Measurements from ENCODE around the gene PTGES3. TPM values are rescaled to one million over a fixed set of nuclear protein-coding genes. Genes with fewer than 3 reads are reported as not detected.
"Not testable (repeated sequence)": the region's sequence is repeated elsewhere in the genome, so short reads cannot be mapped to it uniquely, and the experiment has no call there.

The PTGES3 gene
- total RNA-seq, 1 experiment from 2014 or later: 394 TPM

- H3K4me3 Mint-ChIP-seq; H3K9me3 Mint-ChIP-seq; ATAC-seq; H3K27ac Mint-ChIP-seq; DNase-seq (ENCODE audit: low spot score); H3K27me3 Mint-ChIP-seq (ENCODE audit: low read depth); POLR2A ChIA-PET: not testable (repeated sequence)
- Mint-ChIP-seq H3K36me3 (peaks cover 33% of the 10 kb centered on the region), H3K4me1 (peaks cover 20% of the 10 kb centered on the region)
- CTCF ChIA-PET: interaction anchor here (0.6 to 3.7 kb wide), 2 partner anchors 12 to 25 kb away, joined by 3 to 37 read pairs; no protein-coding TSS in a partner anchor
These were observed 40.1 kb downstream of the PTGES3 start for GRCh38 chr12:56648023-56648422.

GRCh38 chr12:56645717-56646446 is 42.2 kb downstream of the PTGES3 start, which contains the start of gene ATP5F1B:
Gene ATP5F1B (minus strand): TSS chr12:56645984. CDS start chr12:56645963, 21 bp downstream.
- Mint-ChIP-seq H3K27me3 (ENCODE audit: low read depth) (no peaks in the 10 kb centered on the region; the same call in 1 of the 2 replicates), H3K9me3 (no peaks in the 10 kb centered on the region), H3K27ac (peak within 1 kb of the TSS; percentile 97), H3K36me3 (peaks cover 43% of the 10 kb centered on the region), H3K4me3 (peak within 1 kb of the TSS; percentile 99), H3K4me1 (peaks cover 20% of the 10 kb centered on the region)
- POLR2A ChIA-PET: interaction anchor here (0.5 to 2.2 kb wide), 9 partner anchors 9 to 424 kb away, joined by 3 to 12 read pairs (median 4); partner anchors contain the start of genes PTGES3 and RNF41
- peak; percentile 94 for DNase-seq (ENCODE audit: low spot score)
- peak; percentile 98 for ATAC-seq
- CTCF ChIA-PET: interaction anchor here (0.6 to 3.7 kb wide), 2 partner anchors 10 to 17 kb away, joined by 3 to 37 read pairs; no protein-coding TSS in a partner anchor
- 0 out of 2 replicates have a peak, but pooled peaks have one; percentile 47 for TF ChIP-seq SMAD3 (CRISPR knock-in tag; IDR thresholded peaks at IDR 0.05; ENCODE audit: borderline replicate concordance)
- 0 out of 2 replicates have a peak, but pooled peaks have one; percentile 72 for TF ChIP-seq FOXP1 (CRISPR knock-in tag; IDR thresholded peaks at IDR 0.05; ENCODE audit: borderline replicate concordance)
- TF ChIP-seq FOXP4 (CRISPR knock-in tag; IDR thresholded peaks at IDR 0.05): peak; percentile 82; the same call in 1 of the 2 replicates
- TF ChIP-seq RELA (CRISPR knock-in tag; IDR thresholded peaks at IDR 0.05; ENCODE audit: borderline replicate concordance): 0 out of 2 replicates have a peak, but pooled peaks have one; percentile 32
- TF ChIP-seq ZNF317 (CRISPR knock-in tag; IDR thresholded peaks at IDR 0.05; ENCODE audit: borderline replicate concordance, low read depth): 0 out of 2 replicates have a peak, but pooled peaks have one; percentile 43
- peak; percentile 78; the same call in 1 of the 2 replicates for TF ChIP-seq CREM (CRISPR knock-in tag; IDR thresholded peaks at IDR 0.05)
- no peak for TF ChIP-seq TEAD4 (CRISPR knock-in tag; IDR thresholded peaks at IDR 0.05)
- peak; percentile 81 for TF ChIP-seq SP1 (CRISPR knock-in tag; conservative IDR thresholded peaks at IDR 0.05)
- peak; percentile 61; the same call in 1 of the 2 replicates for TF ChIP-seq ZNF232 (CRISPR knock-in tag; IDR thresholded peaks at IDR 0.05)
- TF ChIP-seq OVOL2 (CRISPR knock-in tag; IDR thresholded peaks at IDR 0.05; ENCODE audit: borderline replicate concordance): 0 out of 2 replicates have a peak, but pooled peaks have one; percentile 22
- peak; percentile 73; the same call in 1 of the 2 replicates for TF ChIP-seq GABPB1 (CRISPR knock-in tag; IDR thresholded peaks at IDR 0.05)
- peak; percentile 67; the same call in 1 of the 2 replicates for TF ChIP-seq FOXK1 (CRISPR knock-in tag; IDR thresholded peaks at IDR 0.05)
- peak; percentile 95; the same call in 1 of the 2 replicates for TF ChIP-seq ESRRA (CRISPR knock-in tag; IDR thresholded peaks at IDR 0.05; ENCODE audit: borderline replicate concordance)
- peak; percentile 61 for TF ChIP-seq MAX (CRISPR knock-in tag; IDR thresholded peaks at IDR 0.05)
- TF ChIP-seq ETV6 (CRISPR knock-in tag; IDR thresholded peaks at IDR 0.05): peak; percentile 86; the same call in 1 of the 2 replicates
- TF ChIP-seq E2F5 (CRISPR knock-in tag; IDR thresholded peaks at IDR 0.05): 0 out of 2 replicates have a peak, but pooled peaks have one; percentile 27
- no peak for TF ChIP-seq NR3C1 (CRISPR knock-in tag; conservative IDR thresholded peaks at IDR 0.05; ENCODE audit: low read depth)
- TF ChIP-seq NFYB (CRISPR knock-in tag; conservative IDR thresholded peaks at IDR 0.05; ENCODE audit: low read depth): peak; percentile 98
- no peak for TF ChIP-seq ZNF281 (CRISPR knock-in tag; IDR thresholded peaks at IDR 0.05)
- no peak for TF ChIP-seq E2F1 (CRISPR knock-in tag; IDR thresholded peaks at IDR 0.05)
- no peak for TF ChIP-seq ZNF532 (CRISPR knock-in tag; IDR thresholded peaks at IDR 0.05; ENCODE audit: borderline replicate concordance)
